ENCODE data around the gene SPSB3.

SPSB3 gene

GRCh38 chr16:1758923-1759322 lies 23.4 kb downstream of the SPSB3 start:
- TF ChIP-seq CTCF (IDR thresholded peaks at IDR 0.05; ENCODE audit: low read depth, low read length, missing control alignments), result no peak
- DNase-seq (ENCODE audit: low read depth), result no peak
- in situ Hi-C loops (cut with HindIII; ENCODE audit: low sequenced_read_pairs), result no loop called here
- no peak overlapping the region for H3K4me3 ChIP-seq (ENCODE audit: low read depth, low read length)

DNA sequence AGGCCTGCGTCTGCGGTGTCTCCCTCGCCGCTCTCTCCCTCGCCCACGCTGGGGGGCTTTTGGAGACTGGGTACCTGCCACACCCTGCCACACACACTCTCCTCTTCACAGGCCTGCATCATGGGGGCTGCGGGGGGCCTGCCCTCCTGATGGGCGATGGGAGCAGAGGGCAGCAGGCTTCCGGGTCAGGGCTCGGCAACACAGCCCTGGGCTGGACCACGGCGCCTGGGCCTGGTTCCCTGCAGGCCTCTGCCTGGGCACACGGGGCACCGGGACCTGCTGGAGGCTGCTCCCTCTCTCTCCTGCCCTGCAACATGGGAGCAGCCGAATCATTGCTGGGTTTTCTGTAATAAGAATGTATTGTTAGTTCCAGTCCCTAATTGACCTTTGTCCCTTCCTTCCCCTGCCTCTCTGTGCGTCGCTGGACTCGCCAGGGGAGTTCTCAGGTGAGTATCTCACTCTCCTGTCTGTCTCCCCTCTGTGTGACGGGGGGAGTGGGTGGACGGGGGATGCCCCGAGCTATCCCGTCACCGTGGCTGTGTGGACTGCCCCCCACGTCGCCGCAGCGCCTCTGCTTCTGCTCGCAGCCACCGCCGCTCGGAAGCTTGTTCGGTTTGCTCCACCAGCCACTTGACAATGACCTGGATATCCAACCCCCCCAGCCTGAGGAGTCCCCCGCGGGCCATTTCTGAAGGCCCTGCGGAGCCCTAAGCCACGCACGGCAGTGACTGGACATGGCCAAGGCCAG lies 24.5 kb downstream of the SPSB3 start:
- H3K4me3 ChIP-seq (ENCODE audit: low read depth, low read length), result no peak overlapping the region
- no peak for TF ChIP-seq CTCF (IDR thresholded peaks at IDR 0.05; ENCODE audit: low read depth, low read length, missing control alignments)
- DNase-seq (ENCODE audit: low read depth), result no peak
- in situ Hi-C loops (cut with HindIII; ENCODE audit: low sequenced_read_pairs), result no loop called here

DNA sequence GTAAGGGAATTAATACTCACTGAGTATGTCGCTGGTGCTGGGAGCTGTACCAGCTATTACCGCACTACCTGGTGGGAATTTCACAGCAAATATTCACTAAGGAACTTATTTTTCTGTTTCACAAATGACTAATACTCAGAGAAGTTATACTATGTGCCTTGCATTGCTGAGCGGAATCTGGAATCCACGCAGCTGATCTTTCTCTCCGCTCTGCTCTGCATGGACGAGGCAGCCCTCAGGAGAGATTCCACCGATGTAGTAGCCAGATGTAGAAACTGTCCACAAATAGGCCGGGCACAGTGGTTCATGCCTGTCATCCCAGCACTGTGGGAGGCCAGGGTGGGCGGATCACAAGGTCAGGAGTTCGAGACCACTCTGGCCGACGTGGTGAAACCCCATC lies 28.2 kb downstream of the SPSB3 start:
- no peak for TF ChIP-seq CTCF (IDR thresholded peaks at IDR 0.05; ENCODE audit: low read depth, low read length, missing control alignments)
- in situ Hi-C loops (cut with HindIII; ENCODE audit: low sequenced_read_pairs), result no loop called here
- H3K4me3 ChIP-seq (ENCODE audit: low read depth, low read length), result no peak overlapping the region
- no peak for DNase-seq (ENCODE audit: low read depth)

- TF ChIP-seq CTCF (IDR thresholded peaks at IDR 0.05; ENCODE audit: low read depth, low read length, missing control alignments), result no peak
- in situ Hi-C loops (cut with HindIII; ENCODE audit: low sequenced_read_pairs), result no loop called here
- H3K4me3 ChIP-seq (ENCODE audit: low read depth, low read length), result no peak overlapping the region
- no peak for DNase-seq (ENCODE audit: low read depth)
Measured at GRCh38 chr16:1752853-1753252, 29.5 kb downstream of the SPSB3 start.

- no peak overlapping the region for H3K4me3 ChIP-seq (ENCODE audit: low read depth, low read length)
- TF ChIP-seq CTCF (IDR thresholded peaks at IDR 0.05; ENCODE audit: low read depth, low read length, missing control alignments), result no peak
- in situ Hi-C loops (cut with HindIII; ENCODE audit: low sequenced_read_pairs), result no loop called here
- no peak for DNase-seq (ENCODE audit: low read depth)
Measured at GRCh38 chr16:1751946-1752345, 30.4 kb downstream of the SPSB3 start.

- TF ChIP-seq CTCF (IDR thresholded peaks at IDR 0.05; ENCODE audit: low read depth, low read length, missing control alignments), result no peak
- in situ Hi-C loops (cut with HindIII; ENCODE audit: low sequenced_read_pairs), result loop anchor here (10.0 kb wide), 1 partner anchor 65 kb away; no protein-coding TSS in a partner anchor
- DNase-seq (ENCODE audit: low read depth), result no peak
- no peak overlapping the region for H3K4me3 ChIP-seq (ENCODE audit: low read depth, low read length)
Measured at GRCh38 chr16:1749152-1750117, 32.9 kb downstream of the SPSB3 start.

Data from astrocyte of the cerebellum (primary cell).